ENCODE measurements around the gene GPR107.

GPR107 gene

DNA sequence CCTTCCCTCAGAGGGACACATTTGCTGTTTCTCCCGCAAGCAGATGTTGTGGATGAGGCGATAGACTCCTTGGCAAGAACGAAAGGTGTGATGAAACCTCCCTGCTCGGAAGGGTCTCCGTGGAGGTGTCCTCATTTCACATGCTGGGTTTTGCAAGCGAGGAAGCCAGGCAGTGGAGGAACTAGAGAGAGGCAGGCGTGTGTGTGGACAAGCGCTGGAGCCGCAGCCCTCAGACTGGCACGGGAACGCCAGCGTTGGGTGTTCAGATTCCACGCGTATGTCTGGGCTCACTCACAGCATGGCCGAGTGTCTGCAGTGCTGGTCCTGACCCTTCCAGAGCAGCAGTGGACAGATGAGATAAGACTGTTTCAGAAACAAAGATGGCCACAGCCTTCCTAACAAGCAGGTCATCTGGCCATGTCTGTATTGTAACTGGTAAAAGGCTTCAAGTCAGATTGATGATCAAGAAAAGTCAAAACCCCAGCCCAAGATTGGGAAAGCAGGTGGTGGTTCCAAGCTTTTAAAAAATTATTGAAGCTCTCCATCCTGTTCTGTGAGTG is 83.5 kb downstream of the GPR107 start:
- DNase-seq (ENCODE audit: low read depth) = no peak

DNA sequence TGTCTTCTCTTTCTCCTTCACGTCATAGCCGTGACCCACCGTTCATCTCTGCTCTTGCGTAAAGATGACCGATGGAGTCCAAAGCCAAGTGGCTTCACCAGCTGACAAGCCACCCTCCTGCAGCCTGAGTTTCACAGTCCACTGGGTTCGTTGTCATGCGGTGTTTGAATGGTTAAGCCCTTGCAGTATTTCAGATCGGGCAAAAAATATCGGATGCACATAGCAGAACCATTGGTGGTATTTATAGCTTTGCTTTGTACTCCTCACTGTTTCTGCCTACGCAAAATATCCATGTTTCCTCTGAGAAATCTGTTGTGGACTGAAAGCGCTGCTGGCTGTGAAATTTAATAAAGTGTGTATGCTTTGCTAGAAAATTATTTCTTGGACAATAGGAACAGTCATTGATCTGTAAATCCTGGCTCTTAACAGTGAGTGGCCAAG is 84.0 kb downstream of the GPR107 start:
- no peak for DNase-seq (ENCODE audit: low read depth)

DNA sequence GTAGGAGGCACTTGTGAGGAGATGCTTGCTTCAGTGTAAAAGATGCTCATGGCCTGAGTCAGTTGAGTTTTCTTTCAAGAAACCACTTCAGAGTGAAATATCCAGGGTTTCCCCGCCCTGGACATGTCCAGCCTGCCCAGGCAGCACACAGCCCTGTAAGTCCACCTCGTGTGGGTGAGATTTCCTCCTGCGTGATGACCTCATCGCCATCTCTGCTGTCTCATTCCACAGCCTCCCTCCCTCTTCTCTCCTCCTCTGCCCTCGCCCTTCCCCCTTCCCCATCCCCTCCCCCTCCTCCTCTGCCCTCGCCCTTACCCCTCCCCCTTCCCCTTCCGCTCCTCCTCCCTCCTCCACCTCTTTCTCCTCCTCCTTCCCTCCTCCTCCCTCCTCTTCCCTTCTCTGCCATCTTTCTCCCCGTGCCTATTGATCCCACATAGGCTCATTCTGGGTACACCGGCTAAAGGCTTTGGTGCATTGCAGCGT is 84.5 kb downstream of the GPR107 start:
- DNase-seq (ENCODE audit: low read depth) = no peak

DNA sequence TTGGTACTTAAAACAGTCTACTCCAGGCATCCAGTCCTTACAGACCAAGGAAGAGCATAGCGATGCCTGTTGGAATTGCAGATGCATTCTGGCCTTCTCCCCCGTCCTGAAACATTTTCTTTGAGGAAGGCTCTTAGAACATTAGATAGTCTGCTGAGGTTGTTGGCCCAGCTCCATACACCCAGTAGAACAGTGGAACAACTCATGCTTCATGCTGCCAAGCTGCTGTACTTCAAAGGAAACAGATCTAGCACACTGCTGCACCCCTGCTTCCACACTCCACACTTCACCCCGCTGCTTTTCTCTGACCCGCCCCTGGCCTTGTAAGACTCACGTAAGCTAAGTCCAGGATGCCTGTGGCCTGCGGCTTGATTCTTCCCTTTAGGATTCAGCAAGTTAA is 85.1 kb downstream of the GPR107 start:
- no peak for DNase-seq (ENCODE audit: low read depth)

DNA sequence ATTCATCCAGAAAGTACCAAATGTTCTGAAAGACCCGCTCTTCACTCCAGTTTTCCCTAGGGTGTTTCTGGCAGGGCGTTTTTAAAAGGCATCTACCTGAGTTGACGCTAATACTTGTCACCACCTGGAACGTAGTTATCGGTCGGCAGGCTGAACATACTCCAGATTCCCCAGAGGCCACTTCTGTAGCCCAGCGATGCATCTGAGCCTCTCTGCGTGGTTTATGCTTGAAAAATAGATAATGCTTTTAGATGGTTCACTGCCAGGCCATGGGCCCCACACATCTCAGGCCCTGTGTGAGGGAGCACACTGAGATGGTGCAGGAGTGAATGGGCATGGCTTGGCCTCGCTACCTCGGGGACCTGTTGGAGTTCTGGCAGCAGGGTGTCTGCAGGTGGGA is 85.5 kb downstream of the GPR107 start:
- no peak for DNase-seq (ENCODE audit: low read depth)

DNA sequence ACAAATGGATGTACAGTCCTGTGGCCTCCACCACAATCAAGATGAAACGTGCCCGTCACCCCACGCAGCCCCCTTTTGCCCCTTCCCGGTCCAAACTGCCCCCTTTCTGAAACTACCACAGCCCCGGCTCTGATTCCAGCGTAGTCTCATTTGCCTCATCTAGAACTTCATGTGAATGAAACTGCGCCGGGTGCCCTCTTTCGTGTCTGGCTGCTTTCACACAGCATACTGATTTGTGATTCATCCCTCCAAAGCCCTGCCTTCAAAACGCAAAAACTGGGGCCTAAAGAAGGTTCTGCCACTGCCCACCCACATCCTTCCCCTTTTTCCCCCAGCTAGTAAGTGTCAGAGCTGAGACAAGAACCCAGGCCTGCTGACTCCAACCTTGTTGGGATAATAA is 87.0 kb downstream of the GPR107 start:
- peak; percentile 19 for DNase-seq (ENCODE audit: low read depth)

DNA sequence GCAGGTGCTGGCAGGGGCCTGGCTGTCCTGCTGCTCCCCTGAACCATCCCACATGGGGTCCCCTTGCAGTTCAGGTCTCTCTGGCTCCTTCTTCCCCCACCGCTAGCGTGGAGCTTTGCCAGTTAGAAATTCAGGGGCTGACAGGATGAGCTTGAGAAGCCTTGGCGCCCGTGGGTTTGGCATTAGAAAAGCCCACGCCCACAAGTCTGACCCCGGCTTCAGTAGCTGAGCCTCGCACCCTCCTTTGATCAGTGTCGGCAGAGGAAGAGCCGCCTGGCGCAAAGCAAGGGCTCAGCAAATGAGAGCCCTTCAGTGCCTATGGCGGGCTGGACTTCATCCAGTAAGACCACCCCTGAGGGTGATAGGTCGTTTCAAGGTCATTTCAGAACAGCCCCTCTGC is 88.3 kb downstream of the GPR107 start:
- DNase-seq (ENCODE audit: low read depth) = no peak

DNA sequence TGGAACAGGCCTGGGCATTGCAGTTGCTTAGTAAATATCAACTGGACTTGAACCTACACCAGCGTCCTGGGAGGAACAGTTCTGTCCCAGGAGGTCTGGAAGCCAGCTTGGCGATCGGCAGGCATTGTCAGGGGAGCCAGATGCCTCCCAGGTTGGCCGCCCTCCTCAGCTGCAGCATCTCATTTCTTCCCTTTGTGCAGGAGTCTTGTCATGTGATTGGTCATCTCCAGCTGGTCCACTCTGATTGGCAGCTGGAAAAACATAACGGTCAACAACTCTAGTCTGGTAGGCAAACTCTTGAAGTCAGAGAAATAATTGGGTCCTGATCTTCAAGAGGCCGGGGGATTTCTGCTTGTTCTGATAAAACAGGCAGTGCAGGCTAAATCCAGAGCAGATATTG is 88.9 kb downstream of the GPR107 start:
- no peak for DNase-seq (ENCODE audit: low read depth)

DNA sequence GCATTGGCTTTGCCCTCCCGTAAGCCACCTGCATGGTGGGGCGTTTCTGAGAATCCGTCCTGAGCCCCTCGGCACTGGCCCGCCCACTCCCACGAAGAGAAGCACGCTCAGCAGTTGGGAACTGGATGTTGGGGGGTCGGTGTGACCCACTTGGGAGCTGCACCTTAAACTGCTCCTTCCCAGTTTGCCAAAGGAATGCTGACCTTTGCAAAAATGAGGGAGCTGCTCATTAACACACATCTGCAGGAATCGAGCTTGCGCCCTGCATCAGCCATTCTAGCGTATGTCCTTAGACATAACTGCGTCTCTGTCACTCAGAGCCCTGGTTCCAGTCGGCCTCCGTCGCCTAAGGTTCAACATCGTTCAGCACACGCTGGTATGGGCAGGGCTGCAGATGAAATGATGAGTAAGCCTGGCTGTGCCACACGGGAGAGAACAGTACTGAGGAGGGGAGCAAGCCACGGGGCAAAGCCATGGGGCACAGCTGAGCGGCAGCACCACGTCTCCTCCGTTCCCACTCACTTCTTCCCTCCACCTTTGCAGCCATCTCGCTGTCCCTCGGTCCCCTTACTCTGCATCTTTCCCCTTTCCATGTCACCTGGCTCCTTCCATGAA is 89.7 kb downstream of the GPR107 start:
- DNase-seq (ENCODE audit: low read depth) = no peak

DNA sequence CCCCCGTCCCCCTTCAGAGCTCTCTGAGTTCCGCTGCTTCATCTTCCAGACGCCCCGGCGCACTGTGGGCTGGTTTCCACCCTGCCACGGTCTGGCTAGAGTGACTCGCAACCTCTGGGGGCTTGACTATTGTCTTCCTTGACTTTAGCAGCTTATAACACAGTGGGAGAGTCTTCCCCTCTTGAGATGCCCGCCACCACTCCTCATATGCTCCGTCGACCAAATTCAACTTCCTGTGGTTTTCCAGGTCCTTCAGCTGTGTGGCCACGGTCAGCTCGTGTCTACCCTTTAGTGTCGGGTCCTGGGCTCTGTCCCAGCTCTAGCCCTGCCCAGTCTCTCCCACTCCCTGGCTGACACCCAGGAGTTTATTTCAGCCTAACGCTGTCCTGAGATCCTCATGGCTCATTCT is 90.3 kb downstream of the GPR107 start:
- DNase-seq (ENCODE audit: low read depth) = no peak

DNA sequence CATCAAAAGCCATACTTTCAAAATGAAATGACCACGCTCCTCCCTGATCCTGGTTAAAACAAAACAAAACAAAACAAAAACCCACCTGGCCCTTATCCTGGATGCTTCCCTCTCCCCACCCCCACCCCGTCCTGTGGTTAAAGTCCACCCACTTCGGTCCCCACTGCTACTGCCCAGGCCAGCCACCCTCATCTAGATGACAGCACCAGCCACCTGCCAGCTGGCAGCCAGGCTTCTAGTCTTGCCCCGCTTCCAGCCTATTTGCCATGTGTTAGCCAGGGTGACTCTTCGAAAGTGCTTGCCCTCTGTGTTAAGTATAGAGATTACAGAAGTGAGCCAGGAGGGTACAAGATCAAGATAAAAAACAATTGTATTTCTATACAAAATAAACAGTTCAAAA is 91.0 kb downstream of the GPR107 start:
- DNase-seq (ENCODE audit: low read depth) = no peak

DNA sequence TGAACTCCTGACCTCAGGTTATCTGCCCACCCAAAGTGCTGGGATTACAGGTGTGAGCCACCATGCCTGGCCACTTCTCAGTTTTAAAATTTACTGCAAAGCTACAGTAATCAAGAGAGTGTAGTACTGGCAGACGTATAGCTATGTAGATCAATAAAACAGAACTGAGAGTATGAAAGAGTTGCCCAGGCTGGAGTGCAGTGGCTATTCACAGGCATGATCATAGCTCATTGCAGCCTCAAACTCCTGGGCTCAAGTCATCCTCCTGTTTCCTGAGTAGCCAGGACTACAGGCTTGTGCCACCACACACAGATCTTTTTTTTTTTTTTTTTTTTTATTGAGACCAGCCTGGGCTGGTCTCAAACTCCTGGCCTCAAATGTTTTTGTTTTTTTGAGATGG is 92.0 kb downstream of the GPR107 start:
- DNase-seq (ENCODE audit: low read depth) = no peak

DNA sequence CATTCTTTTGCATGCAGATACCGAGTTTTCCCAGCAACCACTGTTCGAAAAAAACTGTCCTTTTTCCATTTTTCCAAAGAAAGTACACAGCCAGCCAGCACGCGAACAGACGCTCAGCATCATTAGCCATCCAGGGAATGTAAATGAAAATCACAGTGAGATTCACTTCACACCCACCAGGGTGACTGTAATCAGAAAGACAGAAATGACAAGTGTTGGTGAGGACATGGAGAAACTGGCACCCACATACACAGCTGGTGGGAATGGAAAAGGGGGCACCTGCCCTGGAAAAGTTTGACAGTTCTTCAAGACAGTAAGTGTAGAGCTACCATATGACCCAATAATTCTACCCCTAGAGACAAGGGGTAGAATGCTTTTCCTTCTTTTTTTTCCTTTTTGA is 93.5 kb downstream of the GPR107 start:
- DNase-seq (ENCODE audit: low read depth) = no peak

DNA sequence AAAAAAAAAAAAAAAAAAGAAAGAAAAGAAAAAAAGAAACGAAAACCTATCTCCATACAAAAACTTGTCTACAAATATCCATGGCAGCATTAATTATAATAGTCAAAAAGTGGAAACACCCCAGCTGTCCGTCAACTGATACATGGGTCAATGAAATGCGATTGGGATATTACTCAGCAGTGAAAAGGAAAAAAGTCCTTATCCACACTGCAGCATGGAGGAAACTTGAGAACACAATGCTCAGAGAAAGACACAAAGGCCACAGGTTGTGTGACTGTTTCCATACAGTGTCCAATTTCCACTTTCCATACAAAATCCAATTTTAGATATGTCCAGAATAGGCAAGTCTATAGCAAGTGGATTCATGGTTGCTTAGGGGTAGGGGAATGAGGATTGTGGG is 94.2 kb downstream of the GPR107 start:
- DNase-seq (ENCODE audit: low read depth) = no peak

DNA sequence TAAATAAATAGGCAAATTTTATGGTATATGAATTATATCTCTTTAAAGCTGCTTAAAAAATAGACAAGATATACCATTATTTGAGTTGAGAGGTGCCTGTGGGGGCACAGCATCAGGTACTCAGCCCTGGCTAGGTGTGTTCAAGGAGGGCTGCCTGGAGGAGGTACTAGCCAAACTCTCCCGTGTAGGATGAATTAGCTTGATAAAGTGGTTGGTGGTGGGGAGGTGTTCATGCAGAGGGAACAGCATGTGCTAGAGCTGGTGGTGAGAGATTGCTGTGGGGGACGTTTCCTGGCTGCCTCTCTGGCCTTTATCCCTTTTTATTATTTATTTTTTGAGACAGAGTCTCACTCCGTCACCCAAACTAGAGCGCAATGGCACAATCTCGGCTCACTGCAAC is 95.3 kb downstream of the GPR107 start:
- DNase-seq (ENCODE audit: low read depth) = no peak

DNA sequence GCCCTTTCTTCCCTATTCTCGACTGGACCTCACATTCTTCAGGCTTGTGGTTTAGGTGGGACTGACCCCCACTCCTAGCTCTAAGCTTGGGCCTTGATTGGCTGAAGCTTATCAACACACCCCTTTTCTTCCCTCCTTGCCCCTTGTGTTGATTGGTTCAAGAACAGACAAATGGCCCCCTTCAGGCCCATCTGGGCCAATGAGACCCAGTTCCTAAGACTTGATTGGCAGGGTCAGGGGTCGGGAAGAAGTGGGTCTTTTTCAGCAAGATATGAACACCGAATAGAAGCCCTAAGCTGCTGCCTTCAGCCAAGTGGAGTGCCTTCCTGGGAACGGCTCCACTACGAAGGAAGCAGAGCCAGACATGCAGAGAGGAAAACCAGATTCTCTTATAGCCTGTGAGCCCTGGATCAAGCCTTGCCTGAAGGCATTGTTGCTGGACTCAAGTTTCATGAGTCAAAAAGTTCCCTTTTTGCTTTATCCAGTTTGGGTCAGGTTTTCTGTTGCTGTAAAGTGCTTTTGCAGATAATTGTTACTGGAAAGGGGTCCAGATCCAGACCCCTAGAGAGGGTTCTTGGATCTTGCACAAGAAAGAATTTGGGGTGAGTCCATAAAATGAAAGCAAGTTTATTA is 96.1 kb downstream of the GPR107 start:
- DNase-seq (ENCODE audit: low read depth) = no peak

DNA sequence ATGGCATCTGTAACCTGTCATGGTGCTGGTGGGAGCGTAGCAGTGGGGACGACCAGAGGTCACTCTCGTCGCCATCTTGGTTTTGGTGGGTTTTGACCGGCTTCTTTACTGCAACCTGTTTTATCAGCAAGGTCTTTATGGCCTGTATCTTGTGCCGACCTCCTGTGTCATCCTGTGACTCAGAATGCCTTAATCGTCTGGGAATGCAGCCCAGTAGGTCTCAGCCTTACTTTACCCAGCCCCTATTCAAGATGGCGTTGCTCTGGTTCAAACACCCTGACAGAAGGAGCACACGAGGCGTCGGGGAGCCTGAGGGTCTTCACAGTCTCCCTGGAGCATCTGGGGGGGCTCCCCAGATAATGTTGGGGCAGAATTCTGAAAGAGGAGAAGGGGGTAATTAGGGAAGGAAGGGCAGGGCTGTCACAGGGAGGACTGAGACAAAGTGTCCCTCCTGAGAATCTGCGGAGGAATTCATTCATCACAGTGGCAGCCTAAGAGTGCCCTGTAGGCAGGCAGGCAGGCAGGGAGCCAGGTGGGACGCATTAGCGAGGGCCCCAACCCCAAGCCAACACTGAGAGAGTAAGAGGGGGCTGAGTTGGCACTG is 97.2 kb downstream of the GPR107 start:
- no peak for DNase-seq (ENCODE audit: low read depth)

DNA sequence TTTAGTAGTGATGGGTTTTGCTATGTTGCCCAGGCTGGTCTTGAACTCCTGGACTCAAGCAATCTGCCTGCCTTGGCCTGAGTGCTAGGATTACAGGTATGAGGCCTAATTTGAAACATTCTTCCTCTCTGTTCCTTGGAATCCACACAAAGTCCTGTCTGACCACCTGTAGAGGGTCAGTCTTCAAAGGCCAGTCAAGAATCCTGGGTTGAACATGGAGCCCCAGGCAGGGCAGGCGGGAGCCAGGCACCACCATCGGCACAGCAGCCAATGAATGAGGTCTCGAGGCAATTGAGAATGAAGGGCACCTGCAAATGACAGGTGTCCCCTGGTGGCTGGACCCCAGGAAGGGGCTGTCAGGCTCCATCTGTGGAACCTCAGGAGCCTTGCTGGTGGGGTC is 101.1 kb downstream of the GPR107 start:
- DNase-seq (ENCODE audit: low read depth) = no peak

DNA sequence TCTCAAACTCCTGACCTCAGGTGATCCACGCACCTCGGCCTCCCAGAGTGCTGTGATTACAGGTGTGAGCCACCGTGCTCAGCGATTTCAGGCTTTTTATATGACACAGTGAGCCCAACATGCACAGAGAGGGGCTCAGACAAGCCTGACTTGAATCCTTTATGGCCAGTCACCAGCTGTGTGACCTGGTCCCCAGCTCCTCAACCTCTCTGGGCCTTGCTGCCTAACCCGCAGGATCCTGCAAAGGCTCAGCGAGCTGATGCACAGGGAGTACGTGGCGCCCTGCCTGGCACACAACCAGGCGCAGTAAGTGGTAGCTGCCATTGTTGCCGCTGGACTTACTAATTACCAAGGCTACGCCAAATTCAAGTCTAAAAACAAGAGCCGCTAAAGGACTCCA is 101.9 kb downstream of the GPR107 start:
- DNase-seq (ENCODE audit: low read depth) = no peak

DNA sequence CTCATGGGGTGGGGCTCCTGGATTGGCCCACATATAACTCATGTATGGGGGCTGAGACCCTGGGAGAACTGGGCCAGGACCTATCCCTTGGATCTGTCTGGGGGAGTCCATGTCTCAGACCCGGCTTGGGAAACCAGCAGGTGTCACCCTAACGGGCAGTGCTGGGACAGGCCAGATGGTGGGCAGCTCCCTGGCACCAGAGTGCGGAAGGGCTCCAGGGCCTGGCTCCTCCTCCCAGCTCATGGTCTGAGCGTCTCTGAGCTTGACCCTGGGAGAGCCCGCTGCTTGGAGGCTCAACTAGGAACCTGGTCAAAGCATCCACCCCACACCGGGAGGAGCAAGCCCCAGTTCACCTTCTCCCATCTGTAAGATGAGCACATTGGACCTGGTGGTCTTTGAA is 103.0 kb downstream of the GPR107 start:
- no peak for DNase-seq (ENCODE audit: low read depth)

DNA sequence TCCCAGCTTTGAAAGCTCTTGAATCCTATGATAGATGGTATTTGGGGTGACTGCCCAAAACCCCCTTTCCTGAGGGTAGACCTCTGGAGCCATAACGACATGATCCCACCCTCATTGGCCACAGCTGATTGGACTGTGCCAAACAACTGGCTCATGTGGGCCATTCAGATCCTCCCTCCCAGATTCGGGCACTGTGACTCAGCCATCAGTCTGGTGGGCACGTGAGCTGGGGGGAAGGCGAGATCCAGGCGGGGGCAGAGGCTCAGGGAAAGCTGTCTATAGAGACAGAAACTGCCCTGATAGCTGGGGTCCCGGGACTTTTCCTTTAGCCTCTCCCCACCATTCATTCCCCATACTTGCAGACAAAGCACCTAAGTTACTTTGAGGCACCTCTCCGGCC is 103.4 kb downstream of the GPR107 start:
- no peak for DNase-seq (ENCODE audit: low read depth)

DNA sequence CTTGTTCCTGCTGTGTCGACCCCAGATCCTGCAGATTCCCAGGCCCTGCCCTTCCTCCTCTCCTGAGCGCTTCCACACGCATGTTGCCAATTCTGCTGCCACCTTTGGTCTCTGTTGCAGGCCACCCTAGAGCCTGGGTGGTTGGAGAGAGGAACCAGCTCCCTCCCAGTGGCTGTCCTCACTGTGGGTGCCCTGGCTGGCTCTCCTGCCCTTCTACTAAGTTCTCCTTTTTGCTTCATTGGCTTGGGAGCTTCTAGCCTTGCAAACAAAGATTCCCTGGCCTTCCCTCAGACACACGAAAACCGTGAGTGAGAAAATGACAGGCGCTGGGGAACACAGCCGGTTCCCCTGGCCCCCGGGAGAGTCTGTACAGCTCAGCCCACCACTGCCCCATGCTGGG is 104.3 kb downstream of the GPR107 start:
- no peak for DNase-seq (ENCODE audit: low read depth)

DNA sequence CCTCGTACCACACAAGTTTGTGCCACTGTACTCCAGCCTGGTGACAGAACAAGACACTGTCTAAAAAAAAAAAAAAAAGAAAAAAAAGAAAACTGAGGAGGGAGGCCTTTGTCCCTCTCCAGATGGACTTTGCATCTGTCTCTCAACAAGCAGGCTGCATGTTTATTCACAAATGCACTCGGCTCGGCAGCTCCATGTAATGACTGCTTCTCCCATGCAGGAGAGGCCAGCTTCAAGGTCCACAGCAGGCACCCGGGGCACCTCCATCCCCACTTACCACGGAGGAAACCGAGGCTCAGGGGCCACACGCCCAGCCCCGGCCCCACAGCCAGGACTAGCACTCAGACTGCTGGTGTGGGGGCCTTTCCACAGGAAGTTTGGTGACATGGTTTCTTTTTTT is 105.4 kb downstream of the GPR107 start:
- DNase-seq (ENCODE audit: low read depth) = no peak

All from stimulated activated CD8-positive, alpha-beta memory T cell treated with anti-CD3 and anti-CD28 coated beads, Interleukin-7, amount 100 ng/mL, for 24 hours (primary cell).